SJSA1 (cell line): Measurements from ENCODE around the gene GRIK4. TPM values are rescaled to one million over a fixed set of nuclear protein-coding genes. Genes with fewer than 3 reads are reported as not detected.

Experiments
- DNase-seq, 2 experiments: peaks; one replicate each; pipeline ENCODE4 v3.0.0-alpha.2; 2015 to 2020; ENCODE audit warnings: low spot score in 2 of 2, low read depth in 1 of 2
- H3K27ac ChIP-seq: fragments of 250-450 bp; sonication (Bioruptor Pico); 2 replicates; pipeline ENCODE4 v1.5.1; 2020; ENCODE audit warnings: mild to moderate bottlenecking, moderate library complexity
- H3K27me3 ChIP-seq: fragments of 250-450 bp; sonication (Bioruptor Pico); replicated peaks from 2 replicates; pipeline ENCODE4 v1.5.1; 2020; ENCODE audit warnings: mild to moderate bottlenecking, moderate library complexity
- H3K36me3 ChIP-seq: fragments of 250-450 bp; sonication (Bioruptor Pico); 2 replicates; pipeline ENCODE4 v1.5.1; 2020; ENCODE audit warnings: mild to moderate bottlenecking
- H3K4me1 ChIP-seq: fragments of 250-450 bp; sonication (Bioruptor Pico); replicated peaks from 2 replicates; pipeline ENCODE4 v1.6.1; 2021; ENCODE audit warnings: mild to moderate bottlenecking
- H3K4me3 ChIP-seq: fragments of 250-450 bp; sonication (Bioruptor Pico); 2 replicates; pipeline ENCODE4 v1.5.1; 2020; ENCODE audit warnings: mild to moderate bottlenecking
- H3K9me3 ChIP-seq: fragments of 250-450 bp; sonication (Bioruptor Pico); replicated peaks from 2 replicates; pipeline ENCODE4 v1.5.1; 2020; ENCODE audit warnings: mild to moderate bottlenecking
- total RNA-seq: library from RNA; depleted of rRNA; stranded (reverse); fragments of >200 nt; shearing (Covaris generic); gene quantifications from 2 replicates; pipeline ENCODE4 v1.2.3, GENCODE V29; 2014

GRIK4 gene
- total RNA-seq, 1 experiment from 2014 or later: not detected

DNA sequence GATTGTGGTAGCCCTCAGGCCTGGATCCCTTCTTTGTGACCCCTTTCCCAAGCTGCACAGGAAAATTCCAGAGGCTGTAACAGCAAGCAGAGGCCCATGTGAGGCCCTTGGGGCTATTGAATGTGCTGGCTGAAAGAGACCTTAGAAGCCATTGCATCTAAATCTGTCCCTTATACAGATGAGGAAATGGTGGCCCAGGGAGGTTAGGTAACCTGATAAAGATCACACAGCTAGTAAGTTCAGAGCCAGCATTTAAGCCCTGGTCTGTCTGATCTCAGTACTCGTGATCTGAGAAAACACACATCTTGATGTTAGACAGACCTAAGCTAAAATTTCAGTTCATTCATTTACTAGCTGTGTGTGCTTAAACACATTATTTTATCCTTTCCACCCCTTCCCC is 396.4 kb downstream of the GRIK4 start:
- Histone ChIP-seq H3K27me3 (no peaks in the 10 kb centered on the region), H3K9me3 (no peaks in the 10 kb centered on the region), H3K36me3 (no peaks in the 10 kb centered on the region), H3K27ac (no peak overlapping the region), H3K4me1 (no peaks in the 10 kb centered on the region), H3K4me3 (no peak overlapping the region)
- no peak for DNase-seq

- no peaks in the 10 kb centered on the region for H3K4me1 ChIP-seq
These were observed 397.1 kb downstream of the GRIK4 start for GRCh38 chr11:120908461-120909181.

GRCh38 chr11:120909676-120910416 is 398.3 kb downstream of the GRIK4 start:
- no peak overlapping the region for H3K27ac ChIP-seq
- H3K4me1 ChIP-seq: no peaks in the 10 kb centered on the region
- H3K9me3 ChIP-seq: no peaks in the 10 kb centered on the region
- no peak for DNase-seq
- no peaks in the 10 kb centered on the region for H3K36me3 ChIP-seq
- no peaks in the 10 kb centered on the region for H3K27me3 ChIP-seq
- no peak overlapping the region for H3K4me3 ChIP-seq

More at GRCh38 chr11:120908461-120909181, 397.1 kb downstream of the GRIK4 start:
- H3K36me3 ChIP-seq: no peaks in the 10 kb centered on the region
- H3K9me3 ChIP-seq: no peaks in the 10 kb centered on the region
- no peak overlapping the region for H3K27ac ChIP-seq
- H3K4me3 ChIP-seq: no peak overlapping the region
- DNase-seq: no peak
- no peaks in the 10 kb centered on the region for H3K27me3 ChIP-seq

- no peak for DNase-seq
- no peaks in the 10 kb centered on the region for H3K36me3 ChIP-seq
- H3K4me3 ChIP-seq: no peak overlapping the region
- H3K9me3 ChIP-seq: no peaks in the 10 kb centered on the region
- no peak overlapping the region for H3K27ac ChIP-seq
- no peaks in the 10 kb centered on the region for H3K27me3 ChIP-seq
- H3K4me1 ChIP-seq: no peaks in the 10 kb centered on the region
These were observed 400.4 kb downstream of the GRIK4 start for GRCh38 chr11:120911943-120912342.

DNA sequence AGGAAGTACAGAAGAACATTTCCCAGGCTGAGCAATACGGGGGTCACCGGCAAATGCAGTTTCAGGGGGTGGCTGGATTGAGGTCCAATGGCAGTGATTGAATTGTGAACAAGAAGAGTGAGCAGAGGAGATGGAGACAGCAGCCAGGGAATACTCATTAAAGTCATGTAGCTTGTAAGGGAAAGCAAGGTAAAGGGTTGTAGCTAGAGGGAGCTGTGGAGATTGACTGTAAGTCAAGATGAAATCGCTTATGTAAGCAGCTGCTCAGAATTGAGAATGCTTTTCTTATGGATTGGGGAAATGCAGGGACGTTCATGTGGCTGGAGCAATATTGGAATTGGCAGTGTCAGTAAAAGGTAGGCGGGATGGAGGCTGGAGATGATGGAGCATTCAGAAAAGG is 401.0 kb downstream of the GRIK4 start:
- H3K4me3 ChIP-seq: no peak overlapping the region
- no peak for DNase-seq
- H3K9me3 ChIP-seq: no peaks in the 10 kb centered on the region
- no peaks in the 10 kb centered on the region for H3K27me3 ChIP-seq
- H3K27ac ChIP-seq: no peak overlapping the region
- H3K4me1 ChIP-seq: no peaks in the 10 kb centered on the region
- no peaks in the 10 kb centered on the region for H3K36me3 ChIP-seq

GRCh38 chr11:120912915-120913314 is 401.4 kb downstream of the GRIK4 start:
- no peaks in the 10 kb centered on the region for H3K4me1 ChIP-seq
- H3K27me3 ChIP-seq: no peaks in the 10 kb centered on the region
- H3K9me3 ChIP-seq: no peaks in the 10 kb centered on the region
- H3K27ac ChIP-seq: no peak overlapping the region
- DNase-seq: no peak
- H3K4me3 ChIP-seq: no peak overlapping the region
- H3K36me3 ChIP-seq: no peaks in the 10 kb centered on the region

DNA sequence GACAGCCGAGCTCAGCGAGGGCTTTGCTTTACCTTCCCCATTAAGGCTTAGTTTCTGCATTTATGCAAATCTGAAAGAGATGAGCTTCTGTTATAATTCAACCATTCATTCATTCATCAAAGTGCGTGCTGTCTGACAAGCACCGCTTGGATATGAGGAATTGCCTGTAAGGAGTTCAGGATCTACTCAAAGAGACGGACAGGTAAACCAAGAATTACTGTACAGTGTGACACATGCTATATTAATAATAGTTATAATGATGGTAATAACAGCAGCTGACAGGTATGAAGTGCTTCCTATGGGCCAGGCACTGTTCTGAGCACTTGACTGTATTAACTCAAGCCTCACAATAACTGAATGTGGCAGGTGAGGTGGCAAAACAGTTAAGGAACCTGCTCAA is 402.5 kb downstream of the GRIK4 start:
- H3K27me3 ChIP-seq: no peaks in the 10 kb centered on the region
- no peaks in the 10 kb centered on the region for H3K4me1 ChIP-seq
- H3K4me3 ChIP-seq: no peak overlapping the region
- no peak overlapping the region for H3K27ac ChIP-seq
- H3K36me3 ChIP-seq: no peaks in the 10 kb centered on the region
- DNase-seq: no peak
- no peaks in the 10 kb centered on the region for H3K9me3 ChIP-seq

- H3K36me3 ChIP-seq: no peaks in the 10 kb centered on the region
- no peaks in the 10 kb centered on the region for H3K4me1 ChIP-seq
- DNase-seq: no peak
- H3K27ac ChIP-seq: no peak overlapping the region
- no peaks in the 10 kb centered on the region for H3K27me3 ChIP-seq
- no peak overlapping the region for H3K4me3 ChIP-seq
- H3K9me3 ChIP-seq: no peaks in the 10 kb centered on the region
These were observed 403.1 kb downstream of the GRIK4 start for GRCh38 chr11:120914601-120915000.

GRCh38 chr11:120917559-120918239 is 406.2 kb downstream of the GRIK4 start:
- no peak overlapping the region for H3K4me3 ChIP-seq
- no peaks in the 10 kb centered on the region for H3K4me1 ChIP-seq
- no peaks in the 10 kb centered on the region for H3K9me3 ChIP-seq
- DNase-seq: no peak
- H3K27ac ChIP-seq: no peak overlapping the region
- H3K27me3 ChIP-seq: no peaks in the 10 kb centered on the region
- no peaks in the 10 kb centered on the region for H3K36me3 ChIP-seq

DNA sequence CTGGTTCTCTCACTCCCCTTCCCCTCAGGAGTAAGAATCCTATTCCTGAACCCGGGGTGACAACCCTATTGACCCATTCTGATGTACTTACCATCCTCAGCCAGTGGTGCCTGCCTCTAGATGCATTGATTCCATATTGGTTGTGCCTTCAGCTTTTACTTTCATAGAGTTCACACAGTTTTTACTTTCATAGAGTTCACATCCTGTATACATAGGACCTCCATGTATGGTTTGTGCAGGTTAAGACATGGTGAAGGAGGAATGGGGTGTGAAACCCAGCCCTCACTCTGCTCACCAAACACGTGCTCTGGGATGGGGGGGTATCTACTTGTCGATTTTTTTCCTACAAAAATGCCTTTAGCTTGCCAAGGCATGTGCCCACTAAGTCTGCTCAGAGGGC is 406.7 kb downstream of the GRIK4 start:
- H3K4me1 ChIP-seq: no peaks in the 10 kb centered on the region
- no peak overlapping the region for H3K4me3 ChIP-seq
- DNase-seq: no peak
- no peaks in the 10 kb centered on the region for H3K27me3 ChIP-seq
- H3K27ac ChIP-seq: no peak overlapping the region
- no peaks in the 10 kb centered on the region for H3K9me3 ChIP-seq
- no peaks in the 10 kb centered on the region for H3K36me3 ChIP-seq

DNA sequence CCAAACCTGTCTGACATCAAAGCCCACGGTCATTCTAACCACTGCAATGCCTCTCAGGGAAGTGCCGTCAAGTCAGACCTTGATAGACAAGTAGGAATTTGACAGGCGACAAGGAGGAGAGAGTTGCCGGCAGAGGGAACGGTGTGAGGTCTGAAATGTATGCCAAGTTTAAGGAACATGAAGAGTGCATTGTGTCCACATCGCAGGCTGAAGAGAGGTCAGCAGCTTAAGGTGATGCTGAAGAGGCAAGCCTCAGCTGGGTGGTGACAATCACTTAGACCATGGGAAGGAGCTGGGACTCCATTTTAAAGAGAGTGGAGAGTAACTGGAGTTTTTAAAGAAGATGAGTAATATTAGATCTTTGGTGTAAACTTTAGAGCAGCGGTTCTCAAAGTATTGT is 407.5 kb downstream of the GRIK4 start:
- H3K4me1 ChIP-seq: no peaks in the 10 kb centered on the region
- H3K27me3 ChIP-seq: no peaks in the 10 kb centered on the region
- H3K27ac ChIP-seq: no peak overlapping the region
- no peak for DNase-seq
- no peaks in the 10 kb centered on the region for H3K9me3 ChIP-seq
- H3K4me3 ChIP-seq: no peak overlapping the region
- H3K36me3 ChIP-seq: no peaks in the 10 kb centered on the region

- no peaks in the 10 kb centered on the region for H3K9me3 ChIP-seq
- DNase-seq: no peak
- no peaks in the 10 kb centered on the region for H3K27me3 ChIP-seq
- no peaks in the 10 kb centered on the region for H3K4me1 ChIP-seq
- H3K4me3 ChIP-seq: no peak overlapping the region
- H3K27ac ChIP-seq: no peak overlapping the region
- no peaks in the 10 kb centered on the region for H3K36me3 ChIP-seq
These were observed 408.0 kb downstream of the GRIK4 start for GRCh38 chr11:120919566-120919965.

GRCh38 chr11:120923866-120924508 is 412.4 kb downstream of the GRIK4 start:
- Histone ChIP-seq H3K9me3 (no peaks in the 10 kb centered on the region), H3K4me3 (no peak overlapping the region), H3K27ac (no peak overlapping the region), H3K4me1 (no peaks in the 10 kb centered on the region), H3K27me3 (no peaks in the 10 kb centered on the region), H3K36me3 (no peaks in the 10 kb centered on the region)
- no peak for DNase-seq

DNA sequence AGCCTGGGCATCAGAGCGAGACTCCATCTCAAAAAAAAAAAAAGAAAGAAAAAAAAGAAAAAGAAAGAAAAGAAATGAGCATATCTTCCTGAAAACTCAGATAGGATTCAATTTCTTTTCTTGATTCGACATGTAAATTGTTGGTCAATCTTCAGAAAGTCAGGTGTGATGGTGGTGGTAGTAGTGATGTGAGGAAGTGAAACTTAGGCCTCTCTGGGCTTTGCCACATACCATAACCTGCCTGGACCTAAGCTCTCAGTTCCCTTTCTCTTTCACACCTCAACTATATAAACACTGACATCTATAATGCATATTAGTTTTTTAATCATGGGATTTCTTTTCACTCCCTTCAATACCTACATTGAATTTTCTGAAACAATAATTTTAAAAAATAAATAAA is 414.4 kb downstream of the GRIK4 start:
- no peaks in the 10 kb centered on the region for H3K9me3 ChIP-seq

More for the DNA sequence above, 414.4 kb downstream of the GRIK4 start:
- H3K36me3 ChIP-seq: no peaks in the 10 kb centered on the region
- no peak for DNase-seq
- no peaks in the 10 kb centered on the region for H3K4me1 ChIP-seq
- H3K27me3 ChIP-seq: no peaks in the 10 kb centered on the region
- no peak overlapping the region for H3K27ac ChIP-seq
- H3K4me3 ChIP-seq: no peak overlapping the region
